Right lobe of liver (tissue), 4 donors: Measurements from ENCODE around the gene OGFRL1.
"Not testable (repeated sequence)": the region's sequence is repeated elsewhere in the genome, so short reads cannot be mapped to it uniquely, and the experiment has no call there.

Experiments
- CTCF ChIP-seq, 4 donors: fragments of 200-600 bp in 3 of 4; fragments of 450-650 bp in 1 of 4; IDR thresholded peaks; one replicate each; pipeline versions ENCODE4 v1.5.1 to v1.8.0; 2016 to 2022; ENCODE audit warnings: antibody characterized with exemption in 4 of 4, mild to moderate bottlenecking in 2 of 4
- POLR2A ChIP-seq: fragments of 450-650 bp; IDR thresholded peaks from one replicate; pipeline ENCODE4 v1.6.1; 2017; ENCODE audit warnings: antibody characterized with exemption, mild to moderate bottlenecking
- donor health status: DM: no; HTN: no; CAD: no.
- donor health status: DM: no; HTN: no; CAD: no.
- donor health status: DM: no; HTN: yes; CAD: no.

- not testable (repeated sequence) for TF ChIP-seq CTCF (IDR thresholded peaks at IDR 0.05); POLR2A
These were observed 22.2 kb upstream of the OGFRL1 start for GRCh38 chr6:71266392-71266791.
